Measurements from ENCODE around the gene MEGF11.
"Not testable (repeated sequence)": the region's sequence is repeated elsewhere in the genome, so short reads cannot be mapped to it uniquely, and the experiment has no call there.

Gene MEGF11

GRCh38 chr15:66021496-66022162, 231.9 kb downstream of the MEGF11 start:
- DNase-seq = no peak

DNA sequence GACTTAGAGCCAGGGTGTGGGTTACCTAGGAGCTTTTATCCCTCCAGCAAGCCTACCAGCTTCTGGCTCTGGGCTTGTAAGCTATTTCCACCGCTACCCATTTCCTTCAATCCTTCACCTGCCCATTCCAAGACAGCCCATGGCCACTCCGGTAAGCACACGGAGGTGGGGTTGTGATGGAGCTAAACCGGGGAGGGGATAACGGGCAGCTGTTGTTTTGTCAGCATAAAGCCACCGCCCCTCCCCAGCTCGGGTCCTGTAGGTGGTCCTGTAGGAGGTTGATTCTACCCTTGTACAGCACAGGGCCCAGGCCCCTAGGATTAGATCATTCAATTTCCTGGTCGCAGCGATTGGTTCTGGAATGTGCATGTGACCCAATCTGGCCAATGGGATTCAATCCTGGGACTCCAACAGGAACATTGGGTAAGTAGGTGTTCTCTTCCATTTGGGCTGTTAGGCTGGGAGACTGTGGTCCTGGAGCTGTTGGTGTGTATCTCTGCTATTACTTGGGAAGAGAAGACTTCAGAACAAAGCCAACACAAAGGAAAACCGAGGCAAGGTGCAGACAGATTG, 233.6 kb downstream of the MEGF11 start:
- DNase-seq = no peak

DNA sequence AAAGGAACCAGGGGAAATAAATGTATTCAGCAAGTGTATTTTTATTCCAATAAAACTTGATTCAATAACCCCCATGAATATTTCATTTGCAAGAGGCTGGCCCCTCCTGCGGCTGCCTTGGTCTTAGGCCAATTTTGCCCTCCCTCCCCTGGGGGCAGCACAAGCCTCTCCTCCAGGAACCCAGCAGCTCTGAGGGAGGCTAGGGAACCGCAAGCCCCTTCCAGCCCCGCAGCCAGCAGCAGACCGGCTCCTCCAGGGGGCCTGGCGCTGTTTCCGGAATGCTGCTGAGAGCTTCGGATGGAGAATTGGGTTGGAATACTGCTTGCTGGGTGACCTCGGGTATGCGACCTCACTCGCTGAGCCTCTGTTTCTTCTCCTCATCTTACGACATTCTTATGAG, 234.2 kb downstream of the MEGF11 start:
- DNase-seq = no peak

- no peak for DNase-seq
Observed at GRCh38 chr15:66018488-66018797, 235.1 kb downstream of the MEGF11 start.

- no peak for DNase-seq
Observed at GRCh38 chr15:66017792-66018487, 235.6 kb downstream of the MEGF11 start.

DNA sequence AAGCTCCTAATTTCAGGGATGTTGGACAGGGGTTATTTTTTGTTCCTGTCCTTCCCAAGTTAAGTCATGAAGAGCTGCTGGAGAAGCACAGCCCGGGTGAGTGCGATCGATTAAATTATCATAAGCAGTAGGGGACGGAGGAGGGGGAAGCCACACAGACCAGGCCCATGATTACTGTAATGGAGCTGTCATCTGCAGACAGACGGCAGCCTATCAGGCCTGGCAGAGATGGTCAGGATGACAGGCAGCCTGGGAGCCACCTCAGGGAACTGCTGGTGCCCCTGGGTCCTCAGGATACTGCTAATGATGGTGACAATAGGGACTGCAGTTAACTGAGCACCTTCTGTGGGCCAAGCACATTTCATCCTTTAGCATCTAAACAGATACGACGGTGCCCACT, 236.6 kb downstream of the MEGF11 start:
- no peak for DNase-seq

GRCh38 chr15:66016199-66016598, 237.4 kb downstream of the MEGF11 start:
- DNase-seq = no peak

- DNase-seq = no peak
Observed at GRCh38 chr15:66014635-66015182, 238.8 kb downstream of the MEGF11 start.

GRCh38 chr15:66014022-66014421, 239.5 kb downstream of the MEGF11 start:
- no peak for DNase-seq

- peak; percentile 44 for DNase-seq
Observed at GRCh38 chr15:66008940-66009562, 244.5 kb downstream of the MEGF11 start.

GRCh38 chr15:66007663-66008262, 245.8 kb downstream of the MEGF11 start:
- DNase-seq = no peak

DNA sequence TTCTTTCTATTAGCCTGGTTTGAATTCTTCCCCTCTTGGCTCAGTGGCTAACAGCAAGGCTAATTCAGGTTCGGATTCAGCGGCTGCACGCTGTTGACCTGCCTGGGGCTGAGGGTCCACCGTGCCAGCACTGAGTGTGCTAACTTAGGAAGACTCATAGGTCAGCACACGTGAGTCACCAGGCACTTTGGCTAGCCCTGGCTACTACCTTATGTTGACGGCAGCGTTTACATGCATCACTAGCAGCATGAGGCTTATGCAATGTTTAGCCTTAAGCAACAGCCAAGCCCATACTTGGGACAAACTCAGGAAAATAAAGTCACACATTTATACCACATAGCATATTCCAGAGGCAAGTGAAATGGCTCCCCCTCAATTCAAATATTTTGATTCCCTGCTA, 246.6 kb downstream of the MEGF11 start:
- peak; percentile 6 for DNase-seq

GRCh38 chr15:66004618-66005262, 248.8 kb downstream of the MEGF11 start:
- peak; percentile 23 for DNase-seq

DNA sequence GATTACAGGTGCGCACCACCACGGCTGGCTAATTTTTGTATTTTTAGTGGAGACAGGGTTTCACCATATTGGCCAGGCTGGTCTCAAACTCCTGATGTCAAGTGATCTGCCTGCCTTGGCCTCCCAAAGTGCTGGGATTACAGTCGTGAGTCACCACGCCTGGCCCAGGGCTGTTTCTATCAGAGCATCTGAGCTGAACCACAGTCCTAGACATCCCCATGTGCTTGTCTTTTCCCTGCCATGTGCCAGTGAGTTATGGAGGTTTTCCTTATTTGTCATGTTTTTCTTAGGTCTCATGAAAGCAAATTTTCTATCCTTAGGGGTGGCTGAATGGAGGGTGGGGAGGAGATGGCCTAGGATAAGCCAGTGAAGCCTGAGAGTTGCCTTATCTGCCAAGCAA, 250.4 kb downstream of the MEGF11 start:
- DNase-seq = not testable (repeated sequence)

GRCh38 chr15:66001717-66002426, 251.7 kb downstream of the MEGF11 start:
- DNase-seq = no peak

GRCh38 chr15:66001042-66001441, 252.5 kb downstream of the MEGF11 start:
- no peak for DNase-seq

DNA sequence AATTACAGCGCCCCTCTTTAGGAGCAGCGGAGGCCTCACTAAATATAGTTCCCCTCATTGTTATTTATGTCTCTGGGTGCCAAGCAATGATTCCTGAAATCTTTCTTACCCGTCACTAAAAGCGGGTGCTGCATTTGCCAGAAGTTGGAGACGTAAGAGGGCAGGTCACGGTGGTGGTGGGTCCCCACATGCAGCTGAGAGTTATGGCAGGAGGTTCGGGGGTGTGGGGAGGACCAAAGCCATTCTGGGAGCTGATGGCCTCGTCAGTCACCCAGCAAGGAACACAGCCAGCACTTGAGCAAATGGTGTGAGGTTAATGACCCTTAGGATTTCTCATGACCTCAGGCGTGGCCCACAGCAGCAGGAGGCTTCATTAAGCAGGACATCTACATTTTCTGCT, 255.1 kb downstream of the MEGF11 start:
- DNase-seq = no peak

- DNase-seq = no peak
Observed at GRCh38 chr15:65996901-65997300, 256.6 kb downstream of the MEGF11 start.

DNA sequence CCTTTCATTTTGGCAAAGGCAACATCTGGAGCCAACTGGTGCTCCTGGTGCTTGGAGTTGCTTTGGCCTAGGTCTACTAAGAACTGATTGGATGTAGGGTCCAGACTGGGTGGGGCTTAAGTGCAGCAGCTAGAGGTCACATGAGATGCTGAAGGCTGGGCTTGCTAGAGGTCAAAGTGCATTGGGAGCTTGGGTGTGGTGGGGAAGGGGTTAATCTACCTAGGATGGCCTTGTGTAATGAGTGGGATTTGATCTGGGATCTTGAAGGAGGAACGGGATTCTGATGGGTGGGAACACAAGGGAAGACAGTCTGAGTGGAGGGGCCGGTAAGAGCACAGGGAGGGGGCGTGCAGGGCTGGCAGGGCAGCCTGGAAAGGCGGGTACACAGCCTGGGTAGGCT, 258.7 kb downstream of the MEGF11 start:
- no peak for DNase-seq

- no peak for DNase-seq
Observed at GRCh38 chr15:65993762-65994161, 259.8 kb downstream of the MEGF11 start.

GRCh38 chr15:65993236-65993635, 260.3 kb downstream of the MEGF11 start:
- no peak for DNase-seq
